Peyer's patch (tissue), 4 donors: Measurements from ENCODE around the gene TNFRSF14. TPM values are rescaled to one million over a fixed set of nuclear protein-coding genes. Genes with fewer than 3 reads are reported as not detected.

Experiments
- DNase-seq, 3 donors: peaks; one replicate each; pipeline ENCODE4 v3.0.0-alpha.2; 2017 to 2019
- H3K27ac ChIP-seq, 4 donors: fragments of 200-600 bp; sonication (generic); one replicate each; pipeline ENCODE4 v1.5.1; 2016 to 2019
- H3K27me3 ChIP-seq, 2 donors: fragments of 200-600 bp; sonication (generic); one replicate each; pipeline ENCODE4 v1.5.1; 2019
- H3K36me3 ChIP-seq, 3 donors: fragments of 200-600 bp; sonication (generic); one replicate each; pipeline ENCODE4 v1.5.1; 2016 to 2019
- H3K4me1 ChIP-seq, 4 donors: fragments of 200-600 bp; sonication (generic); one replicate each; pipeline ENCODE4 v1.5.1; 2016 to 2019
- H3K4me3 ChIP-seq, 4 donors: fragments of 200-600 bp; sonication (generic); 1 replicate in 3 of 4; 2 replicates in 1 of 4; pipeline ENCODE4 v1.5.1; 2016 to 2019; ENCODE audit warnings: mild to moderate bottlenecking in 1 of 4
- H3K9me3 ChIP-seq, 4 donors: fragments of 200-600 bp; sonication (generic); one replicate each; pipeline ENCODE4 v1.5.1; 2016 to 2019; ENCODE audit warnings: mild to moderate bottlenecking in 1 of 4
- CTCF ChIP-seq, 6 experiments: fragments of 450-650 bp in 4 of 6; fragments of 200-600 bp in 2 of 6; sonication (generic) in 1 of 6; IDR thresholded peaks; one replicate each; pipeline ENCODE4 v1.5.1; 2017 to 2019; ENCODE audit warnings: antibody characterized with exemption in 6 of 6, mild to moderate bottlenecking in 3 of 6, moderate library complexity in 1 of 6
- POLR2A ChIP-seq, 2 donors: fragments of 450-650 bp; IDR thresholded peaks; one replicate each; pipeline ENCODE4 v1.5.1; 2017; ENCODE audit warnings: antibody characterized with exemption in 2 of 2, mild to moderate bottlenecking in 2 of 2, moderate library complexity in 2 of 2
- total RNA-seq, 4 donors: library from RNA; depleted of rRNA; stranded (reverse); fragments of >200 nt; gene quantifications; one replicate each; pipeline ENCODE4 v1.1.0, GENCODE V29; 2016

The TNFRSF14 gene
- total RNA-seq, 4 donors from 2014 or later, result 231 to 532 (median 316) TPM

GRCh38 chr1:2561898-2562895 is 6.0 kb downstream of the TNFRSF14 start:
- H3K27ac ChIP-seq, result no peak overlapping the region
- H3K36me3 ChIP-seq, result peaks cover 0 to 63% (median 0%) of the 10 kb centered on the region in 3 donors
- peak in 1 of 3 donors; percentile 54 for DNase-seq
- TF ChIP-seq POLR2A (IDR thresholded peaks at IDR 0.05) (no peak), CTCF (IDR thresholded peaks at IDR 0.05) (peak in 5 of 6 experiments; percentile 30 to 66 (median 51))
- H3K27me3 ChIP-seq, result peaks cover 0 to 2% of the 10 kb centered on the region in 2 donors
- no peaks in the 10 kb centered on the region for H3K9me3 ChIP-seq
- H3K4me3 ChIP-seq, result no peak overlapping the region
- peaks cover 0 to 42% (median 12%) of the 10 kb centered on the region in 4 donors for H3K4me1 ChIP-seq

- Histone ChIP-seq H3K4me1 (peaks cover 0 to 32% (median 3%) of the 10 kb centered on the region in 4 donors), H3K9me3 (no peaks in the 10 kb centered on the region), H3K36me3 (peaks cover 0 to 59% (median 0%) of the 10 kb centered on the region in 3 donors), H3K27ac (no peak overlapping the region), H3K27me3 (peaks cover 0 to 4% of the 10 kb centered on the region in 2 donors), H3K4me3 (no peak overlapping the region)
- TF ChIP-seq POLR2A (IDR thresholded peaks at IDR 0.05) (no peak), CTCF (IDR thresholded peaks at IDR 0.05) (no peak)
- peak in 1 of 3 donors; percentile 44 for DNase-seq
Observed at GRCh38 chr1:2563205-2563604, 7.0 kb downstream of the TNFRSF14 start.

GRCh38 chr1:2564006-2564814 is 8.0 kb downstream of the TNFRSF14 start:
- H3K27ac ChIP-seq, result no peak overlapping the region
- H3K36me3 ChIP-seq, result peaks cover 0 to 49% (median 0%) of the 10 kb centered on the region in 3 donors

GRCh38 chr1:2564815-2565374 is 8.7 kb downstream of the TNFRSF14 start:
- Histone ChIP-seq H3K4me1 (peaks cover 0 to 16% (median 0%) of the 10 kb centered on the region in 4 donors), H3K9me3 (no peaks in the 10 kb centered on the region), H3K27me3 (peaks cover 0 to 4% of the 10 kb centered on the region in 2 donors), H3K36me3 (peaks cover 0 to 42% (median 0%) of the 10 kb centered on the region in 3 donors), H3K27ac (no peak overlapping the region), H3K4me3 (no peak overlapping the region)
- TF ChIP-seq POLR2A (IDR thresholded peaks at IDR 0.05), result no peak
- no peak for TF ChIP-seq CTCF (IDR thresholded peaks at IDR 0.05)
- peak in 1 of 3 donors; percentile 67 for DNase-seq

More at GRCh38 chr1:2564006-2564814, 8.0 kb downstream of the TNFRSF14 start:
- DNase-seq, result peak in 1 of 3 donors; percentile 49
- H3K9me3 ChIP-seq, result no peaks in the 10 kb centered on the region
- TF ChIP-seq POLR2A (IDR thresholded peaks at IDR 0.05) (no peak), CTCF (IDR thresholded peaks at IDR 0.05) (no peak)
- H3K27me3 ChIP-seq, result peaks cover 0 to 4% of the 10 kb centered on the region in 2 donors
- no peak overlapping the region for H3K4me3 ChIP-seq
- peaks cover 0 to 23% (median 3%) of the 10 kb centered on the region in 4 donors for H3K4me1 ChIP-seq
